K562 (cell line): ENCODE data around the gene SPRYD3. TPM values are rescaled to one million over a fixed set of nuclear protein-coding genes. Genes with fewer than 3 reads are reported as not detected.

ENCODE experiments used
- BRD4 ChIP-seq: fragments of 200-600 bp; sonication (generic); IDR thresholded peaks from 2 replicates; pipeline ENCODE4 v1.6.1; 2017; ENCODE audit warnings: inconsistent platforms
- EGR1 ChIP-seq: fragments of 450-650 bp; conservative IDR thresholded peaks from 2 replicates; pipeline ENCODE4 v1.6.1; 2017; ENCODE audit warnings: mild to moderate bottlenecking
- GTF2A2 ChIP-seq: IDR thresholded peaks from 2 replicates; pipeline ENCODE4 v1.6.1; 2016; ENCODE audit warnings: mild to moderate bottlenecking, missing genetic modification characterization, missing compliant biosample characterization
- HMGXB4 ChIP-seq: sonication (generic); formaldehyde crosslinking; IDR thresholded peaks from 2 replicates; pipeline ENCODE4 v1.8.1; 2023; ENCODE audit warnings: mild to moderate bottlenecking, missing genetic modification reagents
- ILK ChIP-seq: fragments of 450-650 bp; IDR thresholded peaks from 2 replicates; pipeline ENCODE4 v1.6.1; 2016; ENCODE audit warnings: missing genetic modification characterization, low read depth, mild to moderate bottlenecking, missing compliant biosample characterization, moderate library complexity, borderline replicate concordance
- KLF16 ChIP-seq: IDR thresholded peaks from 2 replicates; pipeline ENCODE4 v1.6.1; 2016; ENCODE audit warnings: antibody characterized with exemption
- MAFF ChIP-seq: IDR thresholded peaks from 2 replicates; pipeline ENCODE4 v1.6.1; 2012; ENCODE audit warnings: low read length, improper control_type of control experiment
- MTA2 ChIP-seq: fragments of 450-650 bp; IDR thresholded peaks from 2 replicates; pipeline ENCODE4 v1.6.1; 2016; ENCODE audit warnings: low read depth
- MXD1 ChIP-seq: fragments of 250-450 bp; sonication (Bioruptor Pico); IDR thresholded peaks from 2 replicates; pipeline ENCODE4 v1.8.0; 2021; ENCODE audit warnings: borderline replicate concordance, mild to moderate bottlenecking, moderate library complexity; ENCODE audit not compliant: poor library complexity, severe bottlenecking
- NCOA1 ChIP-seq: fragments of 450-650 bp; IDR thresholded peaks from 2 replicates; pipeline ENCODE4 v1.6.1; 2016; ENCODE audit warnings: low read depth
- NFIC ChIP-seq: fragments of 450-650 bp; IDR thresholded peaks from 2 replicates; pipeline ENCODE4 v1.6.1; 2017; ENCODE audit warnings: mild to moderate bottlenecking, inconsistent platforms
- NR1H2 ChIP-seq: sonication (generic); formaldehyde crosslinking; IDR thresholded peaks from 2 replicates; pipeline ENCODE4 v1.4.0; 2020; ENCODE audit warnings: mild to moderate bottlenecking, missing genetic modification reagents
- PREB ChIP-seq: sonication (generic); formaldehyde crosslinking; IDR thresholded peaks from 2 replicates; pipeline ENCODE4 v1.8.1; 2023; ENCODE audit warnings: mild to moderate bottlenecking, missing genetic modification reagents
- PURB ChIP-seq: sonication (generic); formaldehyde crosslinking; IDR thresholded peaks from 2 replicates; pipeline ENCODE4 v1.9.0; 2021; ENCODE audit warnings: low read depth, mild to moderate bottlenecking, missing genetic modification reagents
- RAD51 ChIP-seq: fragments of 450-650 bp; IDR thresholded peaks from 2 replicates; pipeline ENCODE4 v1.7.1; 2016; ENCODE audit warnings: low read depth, mild to moderate bottlenecking, borderline replicate concordance
- RBM34 ChIP-seq: fragments of 200-400 bp; formaldehyde crosslinking; IDR thresholded peaks from 2 replicates; pipeline ENCODE4 v1.6.1; 2018; ENCODE audit warnings: low read length, borderline replicate concordance; ENCODE audit not compliant: insufficient read depth
- SAFB ChIP-seq: fragments of 200-400 bp; formaldehyde crosslinking; IDR thresholded peaks from 2 replicates; pipeline ENCODE4 v1.6.1; 2017; ENCODE audit warnings: low read depth, low read length, borderline replicate concordance
- SMARCC2 ChIP-seq: fragments of 450-650 bp; IDR thresholded peaks from 2 replicates; pipeline ENCODE4 v1.6.1; 2017; ENCODE audit warnings: antibody characterized with exemption, moderate library complexity, mild to moderate bottlenecking, low read depth
- SUPT5H ChIP-seq: fragments of 450-650 bp; IDR thresholded peaks from 2 replicates; pipeline ENCODE4 v1.6.1; 2016
- TRIM28 ChIP-seq: fragments of 450-650 bp; IDR thresholded peaks from 2 replicates; pipeline ENCODE4 v1.6.1; 2017
- ZEB2 ChIP-seq: fragments of 450-650 bp; IDR thresholded peaks from 2 replicates; pipeline ENCODE4 v1.6.1; 2016
- ZNF134 ChIP-seq: fragments of 250-450 bp; sonication (Bioruptor Pico); conservative IDR thresholded peaks from 2 replicates; pipeline ENCODE4 v1.4.0; 2020
- ZNF224 ChIP-seq: sonication (generic); formaldehyde crosslinking; IDR thresholded peaks from 2 replicates; pipeline ENCODE4 v1.8.0; 2022; ENCODE audit warnings: mild to moderate bottlenecking, missing genetic modification reagents
- ZNF263 ChIP-seq: sonication (generic); formaldehyde crosslinking; IDR thresholded peaks from 2 replicates; pipeline ENCODE4 v1.8.0; 2022; ENCODE audit warnings: mild to moderate bottlenecking, missing genetic modification reagents, borderline replicate concordance
- ZNF3 ChIP-seq: fragments of 250-450 bp; sonication (Bioruptor Pico); IDR thresholded peaks from 2 replicates; pipeline ENCODE4 v1.5.0; 2021; ENCODE audit warnings: mild to moderate bottlenecking, moderate library complexity
- ZNF316 ChIP-seq: fragments of 450-650 bp; IDR thresholded peaks from 2 replicates; pipeline ENCODE4 v1.6.1; 2016
- ZNF444 ChIP-seq: fragments of 250-450 bp; sonication (Bioruptor Pico); IDR thresholded peaks from 2 replicates; pipeline ENCODE4 v1.4.0; 2020; ENCODE audit warnings: mild to moderate bottlenecking, moderate library complexity
- ZNF584 ChIP-seq: fragments of 200-800 bp; sonication (Bioruptor generic); IDR thresholded peaks from 2 replicates; pipeline ENCODE4 v1.6.1; 2016; ENCODE audit warnings: low read depth, mild to moderate bottlenecking, missing genetic modification characterization, missing compliant biosample characterization
- ZNF75A ChIP-seq: fragments of 450-650 bp; formaldehyde crosslinking; IDR thresholded peaks from 2 replicates; pipeline ENCODE4 v1.4.0; 2020; ENCODE audit warnings: mild to moderate bottlenecking
- polyA plus RNA-seq, 8 experiments: library from polyadenylated mRNA; depleted of rRNA in 4 of 8; stranded (reverse) in 5 of 8; unstranded in 3 of 8; fragments of >200 nt; fragmentation: Nextera tagmentation in 2 of 8; fragmentation: Illumina TruSeq in 1 of 8; extraction: Ambion mirVana in 2 of 8; extraction: Trizol in 1 of 8; gene quantifications; 2 replicates each; pipeline versions ENCODE4 v1.2.1 to v1.2.3, GENCODE V29; 2011 to 2014; ENCODE audit warnings: inconsistent platforms in 1 of 8, missing spikeins in 1 of 8
- total RNA-seq, 7 experiments: library from RNA; depleted of rRNA in 6 of 7; stranded (reverse); fragments of >200 nt in 6 of 7; fragmentation: Illumina TruSeq in 2 of 7; extraction: Trizol in 2 of 7; gene quantifications; 2 replicates each; pipeline versions ENCODE4 v1.2.1 to v1.2.3, GENCODE V29; 2011 to 2021; ENCODE audit warnings: low replicate concordance in 1 of 7
- TF ChIP-seq, protein P1 (sequence below): sonication (generic); formaldehyde crosslinking; IDR thresholded peaks from 2 replicates; pipeline ENCODE4 v1.8.0; 2022; ENCODE audit warnings: mild to moderate bottlenecking, missing genetic modification reagents

SPRYD3 gene
- total and polyA plus RNA-seq, 9 of the 15 experiments (the other 6 are each of a cell fraction or from before 2014, with no cell fraction given), result 1.5 to 13.6 (median 7.6) TPM

- no peak for TF ChIP-seq ZNF3 (CRISPR knock-in tag)
- TF ChIP-seq HMGXB4 (CRISPR knock-in tag), result no peak
- TF ChIP-seq ZNF584 (CRISPR knock-in tag), result no peak
- TF ChIP-seq PREB (CRISPR knock-in tag), result no peak
- TF ChIP-seq RBM34, result no peak
- no peak for TF ChIP-seq NFIC
- TF ChIP-seq NR1H2 (CRISPR knock-in tag), result no peak
- TF ChIP-seq ZNF75A (CRISPR knock-in tag), result no peak
- TF ChIP-seq TRIM28, result no peak
- TF ChIP-seq BRD4, result no peak
- no peak for TF ChIP-seq MAFF
- TF ChIP-seq PURB (CRISPR knock-in tag), result no peak
- no peak for TF ChIP-seq ILK (tag)
- no peak for TF ChIP-seq ZNF316
- peak; percentile 46 for TF ChIP-seq EGR1
- no peak for TF ChIP-seq SAFB
- no peak for TF ChIP-seq MXD1 (CRISPR knock-in tag)
- no peak for TF ChIP-seq KLF16
- TF ChIP-seq GTF2A2, result no peak
- peak; percentile 82 for TF ChIP-seq ZEB2
- no peak for TF ChIP-seq ZNF263 (CRISPR knock-in tag)
- TF ChIP-seq ZNF134 (CRISPR knock-in tag), result no peak
- no peak for TF ChIP-seq NCOA1
- no peak for TF ChIP-seq SMARCC2
- TF ChIP-seq SUPT5H, result peak; percentile 66
- no peak for TF ChIP-seq MTA2
- no peak for TF ChIP-seq ZNF444
- TF ChIP-seq, protein P1, sequence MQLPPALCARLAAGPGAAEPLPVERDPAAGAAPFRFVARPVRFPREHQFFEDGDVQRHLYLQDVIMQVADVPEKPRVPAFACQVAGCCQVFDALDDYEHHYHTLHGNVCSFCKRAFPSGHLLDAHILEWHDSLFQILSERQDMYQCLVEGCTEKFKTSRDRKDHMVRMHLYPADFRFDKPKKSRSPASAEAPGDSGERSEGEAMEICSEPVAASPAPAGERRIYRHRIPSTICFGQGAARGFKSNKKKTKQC (CRISPR knock-in tag), result no peak
- TF ChIP-seq RAD51, result no peak; the same call in 1 of the 2 replicates
- TF ChIP-seq ZNF224 (CRISPR knock-in tag), result no peak
Observed at GRCh38 chr12:53054112-53054878, 24.9 kb downstream of the SPRYD3 start (continued).
